ENCODE data around the gene ATN1.
"Not testable (repeated sequence)": the region's sequence is repeated elsewhere in the genome, so short reads cannot be mapped to it uniquely, and the experiment has no call there.

DNA sequence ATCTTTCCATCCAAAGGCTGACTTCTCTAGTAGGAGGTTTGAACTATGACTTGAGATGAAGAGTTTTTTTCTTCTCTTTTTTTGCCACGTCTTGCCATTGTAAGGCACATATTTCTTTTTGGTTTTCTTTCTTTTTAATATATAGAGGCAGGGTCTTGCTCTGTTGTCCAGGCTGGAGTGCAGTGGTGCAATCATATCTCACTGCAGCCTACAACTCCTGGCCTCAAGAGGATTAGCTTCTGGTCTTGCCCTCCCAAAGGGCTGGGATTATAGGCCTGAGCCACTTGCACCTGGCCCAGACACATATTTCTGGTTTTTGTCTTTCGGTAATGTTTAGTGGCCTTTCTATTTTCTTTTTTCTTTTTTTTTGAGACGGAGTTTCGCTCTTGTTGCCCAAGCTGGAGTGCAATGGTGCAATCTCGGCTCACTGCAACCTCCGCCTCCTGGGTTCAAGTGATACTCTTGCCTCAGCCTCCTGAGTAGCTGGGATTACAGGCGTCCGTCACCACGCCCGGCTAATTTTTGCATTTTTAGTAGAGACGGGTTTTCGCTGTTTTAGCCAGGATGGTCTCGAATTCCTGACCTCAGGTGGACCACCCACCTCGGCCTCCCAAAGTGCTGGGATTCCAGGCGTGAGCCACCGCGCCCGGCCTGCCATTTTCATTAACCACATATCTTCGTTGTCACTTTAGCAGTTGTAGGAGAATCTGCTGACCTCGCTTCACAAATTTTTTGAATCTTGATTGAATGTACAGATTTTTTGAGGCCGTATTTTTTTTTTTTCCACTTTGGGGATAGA lies 37.8 kb upstream of the ATN1 start:
- not testable (repeated sequence) for TF ChIP-seq CTCF, POLR2A (IDR thresholded peaks at IDR 0.05)

Data from body of pancreas (tissue), 4 donors.